Hepatocyte (in vitro differentiated cells): ENCODE measurements around the gene HDAC1.

Experiments
- CTCF ChIP-seq: fragments of 200-600 bp; sonication (generic); IDR thresholded peaks from 2 replicates; pipeline ENCODE4 v1.5.1; 2016; ENCODE audit warnings: antibody characterized with exemption, mild to moderate bottlenecking; ENCODE audit not compliant: poor library complexity
- EZH2 ChIP-seq: fragments of 200-600 bp; sonication (generic); IDR thresholded peaks from 2 replicates; pipeline ENCODE4 v1.6.1; 2016; ENCODE audit warnings: antibody characterized with exemption, mild to moderate bottlenecking, borderline replicate concordance

- TF ChIP-seq CTCF: no peak
- TF ChIP-seq EZH2: no peak
These were observed 26.0 kb upstream of the HDAC1 start for GRCh38 chr1:32265846-32266245.
